Measurements from ENCODE around the gene OXTR.

OXTR gene

DNA sequence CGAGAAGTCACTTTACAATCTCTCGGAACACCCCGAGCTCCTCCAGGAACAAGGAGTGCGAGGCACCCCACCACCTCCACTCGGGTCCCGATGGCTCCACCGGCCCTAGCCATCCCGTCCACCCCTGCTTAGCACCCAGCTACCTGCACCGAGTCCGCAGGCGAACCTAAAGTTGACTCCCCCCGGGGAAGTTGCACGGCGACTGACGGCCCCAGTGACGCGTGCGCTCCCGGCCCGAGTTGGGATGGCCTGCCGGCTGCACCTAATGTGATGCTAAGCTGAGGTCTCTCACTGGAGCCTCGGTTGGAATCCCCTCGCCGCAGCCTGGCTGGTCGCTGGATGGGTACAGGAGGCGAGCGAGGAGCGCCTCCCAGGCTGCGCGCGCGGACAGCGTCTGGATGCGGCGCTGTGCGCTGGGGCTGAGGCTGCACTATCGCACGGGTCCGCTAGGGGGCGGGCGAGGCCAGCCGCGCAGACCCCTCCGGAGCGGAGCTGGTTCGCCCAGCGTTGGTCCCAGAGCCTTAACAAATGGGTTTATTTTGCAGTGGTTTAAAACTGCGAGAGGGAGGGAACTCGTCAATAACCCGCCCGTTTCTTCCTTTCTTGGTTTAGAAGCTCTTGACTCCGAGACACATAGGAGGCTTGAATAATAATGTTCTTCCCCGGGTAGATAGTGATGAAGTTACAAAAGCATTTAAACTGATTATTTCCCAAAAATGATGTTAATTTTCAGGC lies at the start of gene OXTR:
TSS of gene OXTR (minus strand) at position 526 of the 735 bp plus-strand sequence. CDS start 1,426 bp downstream, outside the sequence.
- DNase-seq (ENCODE audit: low read depth in 2 of 2, low spot score in 1 of 2), result peak; percentile 13 to 18

DNA sequence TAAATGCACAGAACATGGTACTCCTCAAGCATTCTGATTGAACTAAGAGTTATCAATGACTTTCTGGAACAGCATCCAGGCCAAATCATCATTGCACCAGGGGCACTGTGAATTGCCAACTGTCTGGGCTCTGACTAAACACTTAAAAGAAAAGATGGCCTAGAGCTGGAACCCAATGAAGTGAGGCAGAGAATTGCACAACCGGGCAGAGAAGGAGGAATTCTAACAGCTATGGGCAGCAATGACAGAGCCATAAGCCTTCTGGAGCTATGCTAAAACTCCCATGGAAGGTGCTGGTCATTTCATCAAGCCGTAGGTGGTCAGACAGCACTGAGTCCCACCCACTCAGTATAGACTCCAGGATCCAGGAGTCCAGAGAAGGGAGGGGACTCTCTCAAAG lies 48.1 kb upstream of the OXTR start:
- DNase-seq (ENCODE audit: low read depth in 2 of 2, low spot score in 1 of 2), result no peak

DNA sequence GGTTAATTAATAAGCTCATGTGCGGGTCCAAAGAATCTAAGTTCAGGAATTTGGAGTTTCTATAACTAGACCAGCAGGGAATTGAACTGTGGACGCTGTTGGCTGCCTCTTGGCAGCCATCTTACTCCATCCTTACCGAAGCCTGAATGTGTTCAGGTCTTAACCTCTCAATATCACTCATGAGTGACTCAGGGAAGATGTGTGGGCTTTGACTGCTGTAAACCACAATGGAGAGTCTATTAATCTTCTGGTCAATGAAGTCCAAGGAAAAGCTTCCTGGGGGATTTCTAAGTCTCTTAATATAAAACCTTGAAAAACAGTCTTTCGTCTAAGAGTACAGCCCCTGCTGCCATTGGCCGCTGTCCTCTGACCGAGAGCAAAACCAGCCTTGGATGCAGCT lies 46.7 kb upstream of the OXTR start:
- no peak for DNase-seq (ENCODE audit: low read depth in 2 of 2, low spot score in 1 of 2)

DNA sequence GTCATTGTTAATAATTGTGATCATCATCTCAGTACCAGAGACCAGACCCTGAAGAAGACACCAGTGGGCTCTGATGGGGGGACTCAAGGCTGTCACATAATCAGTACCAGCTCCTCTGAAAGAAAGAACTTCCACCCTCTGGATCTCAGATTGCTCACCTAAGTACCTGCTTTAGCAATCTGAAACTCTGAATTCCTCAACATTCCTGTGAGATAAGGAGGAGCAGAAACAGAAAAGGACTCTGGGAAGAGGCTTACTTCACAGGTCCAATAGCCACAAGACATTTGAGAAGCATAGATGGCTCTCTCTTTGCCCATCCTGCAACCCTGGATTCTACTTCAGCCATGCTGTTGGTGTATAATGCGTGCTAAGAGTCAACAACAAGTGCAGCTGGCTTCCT lies 44.0 kb upstream of the OXTR start:
- DNase-seq (ENCODE audit: low read depth in 2 of 2, low spot score in 1 of 2), result no peak

DNA sequence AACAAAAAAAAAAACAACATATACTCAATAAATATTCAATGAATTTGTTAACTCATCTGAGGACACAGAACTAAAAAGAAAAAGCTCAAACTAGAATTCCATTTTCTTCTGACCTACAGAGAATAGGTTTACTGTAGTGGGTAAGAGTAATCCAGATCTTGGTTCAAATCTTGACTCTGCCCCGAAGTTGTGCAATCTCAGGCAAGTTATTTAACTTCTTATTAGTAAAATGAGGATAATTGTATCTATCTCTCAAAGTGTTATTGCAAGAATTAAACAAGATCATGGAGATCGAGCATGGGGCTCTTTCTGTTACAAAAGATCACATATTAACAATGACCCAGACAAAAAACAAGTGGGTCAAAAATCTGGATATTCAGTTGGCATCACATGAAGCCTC lies 41.1 kb upstream of the OXTR start:
- no peak for DNase-seq (ENCODE audit: low read depth in 2 of 2, low spot score in 1 of 2)

DNA sequence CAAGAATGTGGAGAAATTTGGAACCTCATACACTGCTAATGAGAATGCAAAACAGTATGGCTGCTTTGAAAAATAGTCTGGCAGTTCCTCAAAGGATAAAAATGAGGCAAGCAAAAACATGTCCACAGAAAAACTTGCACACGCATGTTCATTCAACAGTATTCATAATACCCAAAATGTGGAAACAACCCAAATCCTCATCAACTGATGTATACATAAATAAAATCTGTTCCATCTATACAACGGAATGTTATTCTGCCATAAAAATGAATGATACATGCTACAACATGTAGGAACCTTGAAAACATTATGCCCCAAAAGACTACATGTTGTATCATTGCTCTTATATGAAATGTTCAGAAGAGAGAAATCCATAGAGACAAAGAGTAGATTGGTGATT lies 36.4 kb upstream of the OXTR start:
- DNase-seq (ENCODE audit: low read depth in 2 of 2, low spot score in 1 of 2), result no peak

DNA sequence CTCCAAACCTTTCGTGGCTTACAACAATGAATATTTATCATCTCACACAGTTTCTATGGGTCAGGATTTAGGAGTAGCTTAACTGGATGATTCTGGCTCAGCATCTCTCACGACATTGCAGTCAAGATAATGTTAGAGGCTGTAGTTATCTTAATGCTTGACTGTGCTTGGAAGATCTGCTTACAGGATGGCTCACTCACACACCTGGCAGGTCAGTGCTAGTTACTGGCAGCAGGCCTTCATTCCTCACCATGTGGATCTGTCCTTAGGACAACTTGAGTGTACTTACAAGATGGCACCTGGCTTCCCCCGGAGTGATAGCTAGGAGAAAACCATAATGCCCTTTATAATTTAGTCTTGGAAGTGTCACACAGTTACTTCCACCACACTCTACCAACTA lies 32.8 kb upstream of the OXTR start:
- no peak for DNase-seq (ENCODE audit: low read depth in 2 of 2, low spot score in 1 of 2)

DNA sequence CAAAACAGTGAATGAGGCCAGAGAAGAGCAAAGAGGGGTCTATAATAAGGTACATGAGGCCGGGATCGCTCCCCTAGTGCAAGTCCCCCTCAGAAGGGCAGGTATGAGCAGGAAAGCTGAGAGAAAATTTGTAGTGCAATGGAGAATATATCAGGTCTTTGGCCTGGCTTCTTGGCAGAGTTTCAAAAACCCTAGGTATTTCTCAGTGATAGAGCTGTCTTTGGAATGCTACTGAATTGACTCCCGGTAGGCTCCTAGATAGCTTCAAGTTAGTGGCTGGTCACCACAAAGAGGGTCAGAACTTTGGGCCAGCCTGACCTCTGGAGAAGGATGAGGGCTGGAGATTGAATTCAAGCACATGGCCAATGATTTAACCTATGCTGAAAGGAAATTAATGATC lies 30.6 kb upstream of the OXTR start:
- DNase-seq (ENCODE audit: low read depth in 2 of 2, low spot score in 1 of 2), result no peak

DNA sequence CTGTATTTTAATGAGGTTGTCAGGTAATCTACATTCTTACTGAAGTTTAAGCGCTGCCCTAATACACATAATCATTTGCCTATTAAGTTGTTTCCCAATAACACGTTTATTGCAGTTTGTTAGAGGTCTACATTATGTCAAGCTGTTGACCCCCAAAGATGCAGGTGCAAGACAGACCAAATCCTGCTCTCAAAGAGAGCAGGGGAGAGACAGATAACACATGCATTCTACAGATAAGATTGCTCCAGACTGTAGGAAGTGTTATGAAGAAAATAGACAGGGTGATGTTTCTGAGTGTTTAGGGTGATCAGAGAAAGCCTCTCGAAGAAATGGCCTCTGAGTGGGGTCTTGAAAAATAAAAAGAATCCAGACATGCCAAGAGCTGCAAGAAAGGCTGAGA lies 24.8 kb upstream of the OXTR start:
- DNase-seq (ENCODE audit: low read depth in 2 of 2, low spot score in 1 of 2), result no peak

DNA sequence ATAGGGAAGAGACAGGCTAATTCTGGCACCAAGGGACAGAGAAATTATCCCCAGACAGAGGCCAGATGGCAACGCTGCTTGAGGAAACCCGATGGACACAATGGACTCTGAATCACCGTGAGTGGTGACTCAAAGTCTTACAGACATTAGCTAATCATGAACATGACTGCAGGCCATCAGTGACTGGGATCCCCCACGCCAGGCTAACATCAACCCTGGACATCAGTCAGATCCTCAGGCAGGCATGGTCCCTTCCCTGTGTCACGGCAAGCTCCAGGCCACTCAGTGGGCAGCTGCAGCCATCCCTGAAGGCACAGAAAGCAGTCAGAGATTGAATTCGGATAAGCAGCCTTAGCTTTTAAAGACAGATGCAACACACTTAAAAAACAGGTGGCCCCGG lies 23.8 kb upstream of the OXTR start:
- DNase-seq (ENCODE audit: low read depth in 2 of 2, low spot score in 1 of 2), result no peak

DNA sequence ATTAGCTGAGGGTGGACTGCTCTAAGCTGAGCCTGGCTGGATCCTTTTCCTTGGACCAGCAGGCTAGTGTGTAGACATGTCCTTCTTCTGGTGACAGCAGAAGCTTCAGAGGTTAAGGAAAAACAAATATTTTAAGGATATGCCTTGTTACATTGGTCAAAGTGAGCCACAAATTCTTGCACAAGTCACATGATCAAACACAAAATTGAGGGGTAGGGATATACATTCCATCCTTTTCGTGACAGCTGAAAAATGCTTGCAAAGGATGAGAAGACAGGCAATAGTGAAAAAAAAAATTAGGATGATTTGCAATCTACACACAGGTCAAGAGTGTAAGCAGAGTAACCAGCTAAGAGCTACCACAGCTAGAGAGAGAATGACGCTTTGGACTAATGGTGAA lies 21.1 kb upstream of the OXTR start:
- no peak for DNase-seq (ENCODE audit: low read depth in 2 of 2, low spot score in 1 of 2)

DNA sequence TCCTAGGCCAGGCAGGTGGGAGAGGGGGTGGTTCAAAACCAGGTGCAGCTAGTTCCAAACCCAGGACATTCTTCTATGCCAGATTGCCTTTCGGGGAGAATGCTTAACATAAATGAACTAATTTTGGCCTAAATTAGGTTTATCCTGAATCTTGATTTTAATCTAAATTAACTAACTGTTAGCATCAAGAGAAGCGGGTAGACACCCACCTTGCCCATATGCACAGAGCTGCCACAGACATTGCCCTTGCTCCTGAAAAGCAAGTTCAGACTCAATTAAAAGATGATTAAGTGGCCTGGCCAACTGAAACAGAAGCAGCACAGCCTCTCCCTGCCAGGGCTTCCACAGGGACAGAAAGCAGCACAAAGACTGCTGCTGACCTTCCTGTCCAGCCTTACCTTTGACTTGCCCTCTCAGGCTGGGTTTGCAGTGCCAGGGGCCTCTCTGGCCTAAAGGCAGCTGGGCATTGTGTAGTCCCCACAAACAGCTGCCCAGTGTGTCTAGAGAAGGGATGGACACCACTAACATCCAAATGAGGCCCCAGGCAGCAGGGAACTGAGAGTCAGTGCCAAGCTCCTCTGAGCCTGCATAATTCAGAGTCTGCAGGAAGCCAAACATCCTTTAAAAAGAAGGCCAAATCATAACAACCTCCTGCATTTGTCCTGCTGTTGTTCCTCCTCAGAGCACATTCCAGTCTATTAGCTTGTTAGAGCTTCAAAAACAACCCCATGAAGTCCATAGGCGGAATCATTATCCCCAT lies 15.4 kb upstream of the OXTR start:
- DNase-seq (ENCODE audit: low read depth in 2 of 2, low spot score in 1 of 2), result no peak

DNA sequence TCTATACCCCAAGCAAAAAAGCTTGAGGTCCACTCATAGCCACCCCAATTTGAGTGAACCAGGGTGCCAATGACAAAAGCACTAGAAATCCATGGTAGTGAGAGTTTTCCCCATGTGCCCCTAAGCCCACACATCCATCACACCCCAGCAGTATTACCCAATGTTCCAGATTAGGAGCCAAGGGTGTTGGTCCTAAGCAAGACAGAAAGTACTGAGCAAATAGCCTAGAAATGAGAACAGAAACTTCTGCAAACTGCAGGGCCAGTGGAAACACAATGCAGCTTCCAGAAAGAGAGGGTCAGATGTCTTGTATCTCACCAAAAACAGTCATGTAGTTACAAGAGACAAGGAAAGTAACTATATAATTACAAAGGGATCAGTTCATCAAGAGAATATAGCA lies 10.9 kb upstream of the OXTR start:
- no peak for DNase-seq (ENCODE audit: low read depth in 2 of 2, low spot score in 1 of 2)

DNA sequence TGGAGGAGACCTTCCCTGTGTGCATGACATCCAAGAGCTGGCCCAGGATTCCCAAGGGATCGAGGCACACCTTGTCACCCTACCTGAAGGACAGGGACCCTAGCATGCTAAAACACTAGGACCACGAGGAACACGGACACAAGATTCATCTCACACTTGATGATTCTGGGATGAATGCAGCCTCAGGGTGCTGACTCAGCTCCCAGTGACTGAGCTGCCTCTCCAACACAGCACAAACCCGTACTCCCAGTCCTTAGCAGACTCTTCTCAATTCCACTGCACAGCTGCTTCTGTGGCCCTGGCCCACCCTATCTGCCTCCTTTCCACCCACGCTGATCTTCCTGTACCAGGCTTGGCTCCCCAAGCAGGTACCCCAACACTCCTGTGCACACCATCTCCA lies 9.1 kb upstream of the OXTR start:
- no peak for DNase-seq (ENCODE audit: low read depth in 2 of 2, low spot score in 1 of 2)

DNA sequence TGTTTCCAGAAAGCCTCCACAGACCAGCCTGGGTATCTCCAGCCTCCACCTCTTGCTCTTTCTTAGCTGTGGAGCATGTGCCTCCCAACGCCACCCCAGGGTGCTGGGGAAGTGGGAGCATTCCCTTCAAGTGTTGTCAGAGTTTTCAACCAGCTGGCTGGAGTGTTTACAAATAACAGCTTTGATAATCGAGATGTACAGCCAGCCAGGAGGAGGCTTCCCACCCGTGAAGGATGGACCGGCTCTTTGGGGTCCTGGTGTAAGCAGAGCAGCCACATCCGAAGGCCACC lies 8.5 kb upstream of the OXTR start:
- DNase-seq (ENCODE audit: low read depth in 2 of 2, low spot score in 1 of 2), result no peak

DNA sequence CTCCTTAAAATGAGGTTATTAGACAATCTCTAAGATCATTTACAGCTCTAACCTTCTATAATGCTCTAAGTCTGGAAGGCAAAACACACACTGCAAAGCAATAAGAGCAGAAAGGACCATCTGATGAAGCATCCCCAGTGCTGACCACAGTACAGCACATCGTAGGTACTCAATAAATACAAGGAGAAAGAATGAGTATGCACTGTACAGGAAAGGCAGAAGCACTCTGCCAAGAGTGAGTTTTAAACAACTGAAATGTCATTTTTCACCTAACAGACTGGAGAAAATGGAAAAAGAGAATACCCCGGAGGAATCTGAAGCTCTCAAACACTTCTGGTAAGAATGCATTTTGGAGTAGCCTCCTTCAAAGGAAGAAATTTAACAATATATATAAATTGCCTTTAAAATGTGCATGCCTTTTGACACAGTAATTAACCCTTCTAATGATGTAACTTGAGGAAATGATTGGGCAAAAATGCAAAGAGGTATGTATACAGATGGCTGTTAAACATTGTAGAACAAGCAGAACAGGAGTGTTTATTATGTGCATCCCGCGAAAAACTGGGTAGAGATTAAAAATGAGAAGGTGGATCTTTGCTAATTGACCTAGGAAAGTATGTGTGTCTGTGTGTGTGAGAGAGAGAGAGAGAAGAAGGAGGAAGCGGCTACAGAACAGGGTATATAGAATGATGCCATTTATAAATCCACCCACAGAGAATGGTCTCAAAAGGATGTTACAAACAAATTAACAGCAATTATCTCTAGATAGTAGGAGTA lies 8.0 kb upstream of the OXTR start:
- DNase-seq (ENCODE audit: low read depth in 2 of 2, low spot score in 1 of 2), result no peak

DNA sequence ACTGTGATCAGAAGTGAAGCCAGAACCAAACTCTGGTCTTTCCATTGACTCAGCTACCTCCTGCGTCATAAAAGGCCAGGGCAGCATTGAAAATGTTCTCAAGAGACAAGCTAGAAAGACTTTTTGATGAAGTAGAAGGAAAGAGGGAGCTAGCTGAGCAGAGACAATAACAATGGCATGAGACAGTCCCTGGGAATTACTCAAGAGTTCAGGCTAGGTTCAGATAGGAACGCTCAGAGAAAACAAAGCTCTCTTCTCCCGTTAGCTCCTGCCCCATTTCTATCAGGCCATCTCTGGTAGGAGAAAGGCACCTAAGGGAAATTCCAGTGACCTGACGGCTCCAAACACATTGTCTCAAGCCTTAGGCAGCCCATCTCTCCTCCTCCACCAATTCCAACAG lies 7.0 kb upstream of the OXTR start:
- DNase-seq (ENCODE audit: low read depth in 2 of 2, low spot score in 1 of 2), result no peak

DNA sequence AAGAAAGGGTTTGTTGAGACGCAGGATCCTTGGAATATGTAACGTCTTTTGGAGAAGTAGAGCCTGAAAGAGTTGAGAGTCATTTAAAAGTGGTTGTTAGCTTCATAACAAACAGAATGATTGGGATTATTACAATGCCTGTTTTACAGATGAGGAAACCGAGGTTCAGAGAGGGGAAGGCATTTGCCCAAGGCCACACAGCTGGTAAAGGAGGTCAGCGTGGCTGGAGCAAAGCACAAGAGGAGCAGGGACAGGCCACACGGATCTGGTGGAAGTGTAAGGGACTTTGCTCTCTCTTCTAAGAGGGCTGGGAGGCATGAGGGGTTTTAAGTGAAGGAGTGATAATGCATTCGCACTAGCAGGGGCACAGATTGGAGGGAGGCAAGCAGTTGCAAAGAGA lies 6.2 kb upstream of the OXTR start:
- DNase-seq (ENCODE audit: low read depth in 2 of 2, low spot score in 1 of 2), result no peak

DNA sequence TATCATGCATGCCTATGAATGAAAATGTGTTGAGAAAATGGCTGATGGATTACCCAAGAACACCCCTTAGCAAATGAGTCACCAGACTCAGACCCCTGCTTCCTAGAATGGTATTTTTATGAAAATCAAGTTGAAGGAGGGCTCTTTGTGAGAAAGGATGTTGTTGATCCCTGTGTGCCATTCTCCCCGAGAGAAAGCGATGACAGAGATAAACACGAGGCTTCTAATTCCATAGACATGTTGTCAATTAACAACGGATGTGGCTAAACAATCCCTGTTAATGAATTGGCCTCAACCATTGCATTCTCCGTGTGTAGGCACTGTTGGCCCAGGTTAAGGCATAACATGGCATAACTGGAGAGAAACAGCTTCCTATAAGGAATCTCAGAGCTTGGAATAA lies 5.8 kb upstream of the OXTR start:
- no peak for DNase-seq (ENCODE audit: low read depth in 2 of 2, low spot score in 1 of 2)

DNA sequence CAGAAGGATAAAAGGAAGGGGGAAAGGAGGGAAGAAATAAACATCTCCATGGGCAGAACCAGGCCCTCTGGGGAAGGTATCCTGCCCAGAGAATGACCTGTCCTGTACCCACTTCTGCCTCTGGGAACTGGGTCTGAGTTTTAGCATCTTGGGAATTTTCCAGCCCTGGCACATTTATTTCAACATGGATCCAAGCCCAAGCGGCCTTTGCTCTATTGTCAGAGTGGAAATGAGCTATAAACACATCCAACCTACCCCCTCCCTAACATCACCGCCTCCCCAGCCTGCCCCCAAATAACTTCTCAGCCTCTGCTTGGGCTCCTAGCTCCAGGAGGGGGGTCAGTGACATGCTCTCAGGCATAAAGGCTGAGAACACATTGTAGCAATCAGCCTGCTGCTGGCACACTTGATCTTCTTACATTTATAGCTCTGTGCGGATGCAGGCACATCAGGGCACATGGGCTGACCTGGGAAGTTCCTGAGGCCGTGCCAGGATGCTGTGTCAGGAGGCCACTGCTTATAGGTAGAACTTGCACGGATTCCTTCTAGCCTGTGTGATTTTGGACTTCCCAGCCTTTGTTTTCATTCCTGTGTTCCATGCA lies 4.6 kb upstream of the OXTR start:
- no peak for DNase-seq (ENCODE audit: low read depth in 2 of 2, low spot score in 1 of 2)

DNA sequence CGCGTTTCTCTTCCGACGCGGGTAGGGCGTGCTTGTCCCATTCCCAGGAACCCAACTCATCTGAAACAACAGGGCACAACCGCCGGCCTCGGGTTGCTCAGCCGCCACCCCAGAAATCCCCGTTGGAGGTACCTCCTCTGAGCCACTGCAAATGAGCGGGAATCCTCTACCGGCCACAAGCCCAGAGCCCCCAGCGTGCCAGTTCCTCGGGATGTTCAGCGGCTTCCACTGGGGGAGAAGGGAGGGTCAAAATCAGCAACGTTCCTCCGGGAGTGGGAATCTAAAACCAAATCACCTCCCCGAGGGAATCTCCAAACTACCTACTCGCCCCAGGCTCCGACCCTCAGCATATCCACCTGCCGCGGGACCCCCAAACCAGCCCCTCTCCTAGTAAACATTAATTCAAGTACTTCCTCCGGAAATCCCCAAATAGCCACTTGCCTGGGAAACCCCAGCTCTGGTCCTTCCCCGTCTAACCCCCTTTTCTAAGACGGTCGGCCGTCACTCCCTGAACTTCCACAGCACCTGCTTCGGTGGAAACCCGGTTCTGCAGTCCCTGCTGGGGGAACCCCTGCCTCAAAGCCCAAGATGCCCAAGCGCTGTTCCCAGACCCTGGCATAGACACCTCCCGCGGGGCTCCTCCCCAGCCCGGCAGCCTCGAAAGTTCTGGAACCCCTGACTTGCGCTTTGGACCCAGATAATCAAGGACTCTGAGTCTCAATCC lies 887 bp downstream of the OXTR start:
- no peak for DNase-seq (ENCODE audit: low read depth in 2 of 2, low spot score in 1 of 2)

Measured in stimulated activated CD8-positive, alpha-beta memory T cell treated with anti-CD3 and anti-CD28 coated beads, Interleukin-4, amount 100 ng/mL, for 1 hour (primary cell).